GM12801 (cell line): ENCODE results near the gene SLC25A45.

Experiments used
- CTCF ChIP-seq: IDR thresholded peaks from one replicate; pipeline ENCODE4 v1.5.1; 2011; ENCODE audit warnings: control low read depth; ENCODE audit not compliant: insufficient read length; ENCODE audit errors: extremely low read depth

SLC25A45 gene

GRCh38 chr11:65354265-65355012 lies 28.0 kb downstream of the SLC25A45 start, which contains the start of gene TIGD3:
TIGD3 (plus strand) TSS chr11:65354751; CDS start chr11:65355809, 1,058 bp downstream.
- no peak for TF ChIP-seq CTCF

DNA sequence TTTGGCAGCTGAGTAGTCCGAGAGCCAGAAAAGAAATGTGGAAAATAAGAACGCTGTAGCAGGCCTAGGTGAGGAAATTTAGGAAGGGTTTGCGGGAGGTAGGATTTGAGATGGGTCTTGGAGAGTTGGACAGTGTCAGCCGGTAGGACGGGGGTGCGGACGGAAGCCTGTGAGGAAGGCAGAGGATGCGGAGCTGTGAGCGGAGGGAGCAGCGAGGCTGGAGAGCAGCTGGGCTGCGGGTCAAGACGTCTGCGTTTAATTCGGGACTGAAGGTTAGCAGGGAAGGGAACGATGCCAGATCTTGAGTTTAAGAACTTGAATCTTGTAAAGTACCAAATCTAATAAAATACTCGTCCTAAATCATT lies 28.6 kb downstream of the SLC25A45 start:
- TF ChIP-seq CTCF, result no peak

DNA sequence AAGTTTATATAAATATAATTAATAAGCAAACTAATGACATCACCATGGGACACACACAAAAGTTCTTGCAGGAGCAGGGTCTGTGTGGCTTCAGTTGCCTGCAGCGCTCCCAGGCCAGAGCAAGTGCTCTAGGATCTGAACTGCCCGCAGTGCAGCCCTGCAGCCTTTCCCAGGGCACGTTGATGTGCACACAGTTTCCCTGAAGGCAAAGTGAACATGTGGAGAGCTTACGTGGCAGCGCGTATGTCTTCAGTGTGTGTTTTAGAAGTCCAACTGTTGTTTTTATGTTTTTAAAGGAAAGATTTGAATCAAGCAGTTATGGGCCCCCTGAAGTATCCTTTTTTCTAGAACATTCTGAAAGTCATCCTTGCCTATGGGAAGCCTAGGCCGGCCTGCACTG lies 29.1 kb downstream of the SLC25A45 start:
- TF ChIP-seq CTCF, result no peak

- TF ChIP-seq CTCF, result no peak
Observed at GRCh38 chr11:65352783-65353182, 29.7 kb downstream of the SLC25A45 start.

GRCh38 chr11:65351511-65351910 lies 30.9 kb downstream of the SLC25A45 start:
- no peak for TF ChIP-seq CTCF

GRCh38 chr11:65341856-65342255 lies 40.6 kb downstream of the SLC25A45 start:
- no peak for TF ChIP-seq CTCF

DNA sequence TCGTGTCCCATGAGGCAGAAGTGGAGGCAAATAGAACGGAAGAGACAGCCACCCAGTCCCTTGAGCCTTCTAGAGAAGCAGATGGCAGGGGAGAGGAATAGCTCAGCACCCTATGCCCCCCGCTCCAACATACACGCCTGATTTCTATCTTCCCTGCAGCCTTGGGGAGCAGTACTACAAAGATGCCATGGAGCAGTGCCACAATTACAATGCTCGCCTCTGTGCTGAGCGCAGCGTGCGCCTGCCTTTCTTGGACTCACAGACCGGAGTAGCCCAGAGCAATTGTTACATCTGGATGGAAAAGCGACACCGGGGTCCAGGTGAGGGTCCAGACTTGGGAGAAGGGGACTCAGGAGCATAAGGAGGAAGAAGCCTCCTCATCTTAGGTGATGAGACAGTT lies 42.2 kb downstream of the SLC25A45 start:
- no peak for TF ChIP-seq CTCF
